GM21367 (cell line): ENCODE results near the gene TRIM13.
"Not testable (repeated sequence)": the region's sequence is repeated elsewhere in the genome, so short reads cannot be mapped to it uniquely, and the experiment has no call there.

Experiments used
- ATAC-seq: cut with Tn5 transposase; IDR thresholded peaks from one replicate; pipeline ENCODE4 v1.9.1; 2021; ENCODE audit not compliant: unreplicated experiment

The TRIM13 gene

DNA sequence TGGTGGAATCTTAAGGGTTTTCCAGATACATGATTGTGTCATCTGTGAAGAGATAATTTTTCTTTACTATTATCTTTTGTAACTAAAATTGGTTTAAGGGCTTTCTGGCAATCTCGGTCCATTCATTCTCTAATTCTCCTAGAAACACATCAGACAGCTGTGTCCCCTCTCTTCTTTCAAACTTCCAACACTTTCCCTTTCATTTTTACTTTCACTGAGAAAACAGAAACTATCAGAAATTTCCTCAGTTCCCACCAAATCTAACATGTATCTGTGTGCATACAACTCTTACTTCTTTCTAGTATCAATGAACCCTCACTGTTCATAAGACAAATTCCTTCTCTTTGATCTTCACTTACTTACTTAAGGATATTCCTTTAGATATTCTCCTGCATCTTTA lies 58.6 kb downstream of the TRIM13 start:
- ATAC-seq = no peak

DNA sequence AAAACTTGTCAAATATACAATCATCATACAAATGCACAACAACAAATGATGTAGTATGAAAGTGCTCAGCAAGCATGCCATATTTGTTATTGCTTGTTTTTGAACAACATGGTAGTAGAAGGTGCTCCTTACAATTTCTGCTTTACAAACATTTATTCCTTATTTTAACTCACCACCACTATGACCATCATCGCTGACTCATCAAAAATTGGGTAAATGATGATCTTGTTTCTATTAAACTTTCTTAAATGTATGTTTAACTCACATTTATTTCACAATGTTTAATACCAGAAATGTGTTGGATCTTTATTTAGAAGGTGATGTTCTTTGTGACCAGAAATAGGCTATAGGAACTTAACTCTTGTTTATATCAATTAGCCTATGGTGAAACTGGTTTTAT lies 63.9 kb downstream of the TRIM13 start:
- ATAC-seq = no peak

DNA sequence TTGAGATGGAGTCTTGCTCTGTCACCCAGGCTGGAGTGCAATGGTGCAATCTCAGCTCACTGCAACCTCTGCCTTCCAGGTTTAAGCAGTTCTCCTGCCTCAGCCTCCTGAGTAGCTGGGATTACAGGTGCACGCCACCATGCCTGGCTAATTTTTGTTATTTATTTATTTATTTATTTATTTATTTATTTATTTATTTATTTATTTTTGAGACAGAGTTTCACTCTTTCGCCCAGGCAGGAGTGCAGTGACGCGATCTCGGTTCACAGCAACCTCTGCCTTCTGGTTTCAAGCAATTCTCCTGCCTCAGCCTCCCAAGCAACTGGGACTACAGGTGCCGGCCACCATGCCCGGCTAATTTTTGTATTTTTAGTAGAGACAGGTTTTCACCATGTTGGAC lies 65.5 kb downstream of the TRIM13 start:
- not testable (repeated sequence) for ATAC-seq

DNA sequence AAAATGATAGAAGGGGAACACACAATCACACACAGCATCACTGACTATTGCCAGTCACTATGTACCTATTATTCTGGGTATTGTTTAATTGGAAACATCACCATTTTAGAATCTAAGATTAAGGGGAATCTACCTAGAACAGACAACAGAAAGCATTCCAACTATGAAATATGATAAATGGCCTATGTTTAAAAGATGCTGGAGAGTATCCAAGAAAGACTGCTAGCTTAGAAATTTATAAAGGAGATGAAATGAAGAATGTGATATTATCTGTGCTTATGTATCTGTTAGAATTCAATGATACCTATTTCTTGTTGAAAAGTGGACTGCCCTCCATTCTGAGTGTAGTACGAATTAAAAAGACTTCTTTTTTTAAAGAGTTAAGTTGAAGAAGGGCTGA lies 68.9 kb downstream of the TRIM13 start:
- no peak for ATAC-seq
